Mucosa of rectum (tissue), 2 donors: ENCODE measurements around the gene CD22.

Experiments
- H3K27ac ChIP-seq, 2 donors: one replicate each; pipeline ENCODE4 v1.7.0; 2013; ENCODE audit warnings: inconsistent platforms in 2 of 2, low read depth in 2 of 2, low read length in 2 of 2
- H3K27me3 ChIP-seq, 2 donors: one replicate each; pipeline ENCODE4 v1.7.0; 2013; ENCODE audit warnings: low read length in 2 of 2; ENCODE audit not compliant: control insufficient read depth in 2 of 2, insufficient read depth in 2 of 2
- H3K36me3 ChIP-seq, 2 donors: one replicate each; pipeline ENCODE4 v1.7.0; 2013; ENCODE audit warnings: low read length in 2 of 2; ENCODE audit not compliant: control insufficient read depth in 2 of 2, insufficient read depth in 2 of 2
- H3K4me1 ChIP-seq, 2 donors: one replicate each; pipeline ENCODE4 v1.7.0; 2013; ENCODE audit warnings: low read length in 2 of 2, mild to moderate bottlenecking in 1 of 2; ENCODE audit not compliant: control insufficient read depth in 2 of 2, insufficient read depth in 2 of 2
- H3K4me3 ChIP-seq, 2 donors: one replicate each; pipeline ENCODE4 v1.7.0; 2013; ENCODE audit warnings: low read length in 2 of 2
- H3K9ac ChIP-seq, 2 donors: one replicate each; pipeline ENCODE4 v1.7.0; 2013; ENCODE audit warnings: low read length in 2 of 2, low read depth in 1 of 2, mild to moderate bottlenecking in 1 of 2
- H3K9me3 ChIP-seq, 2 donors: one replicate each; pipeline ENCODE4 v1.7.0; 2013; ENCODE audit warnings: low read length in 2 of 2; ENCODE audit not compliant: control insufficient read depth in 2 of 2
- donor health status: healthy.
- donor health status: Normal muscosa, but diverticular disease.

Gene CD22

GRCh38 chr19:35348911-35349611 is 20.1 kb downstream of the CD22 start:
- Histone ChIP-seq H3K9me3 (no peaks in the 10 kb centered on the region), H3K4me1 (peaks cover 0 to 2% of the 10 kb centered on the region in 2 donors), H3K9ac (no peak overlapping the region), H3K27me3 (peaks cover 0 to 4% of the 10 kb centered on the region in 2 donors), H3K27ac (no peak overlapping the region), H3K36me3 (no peaks in the 10 kb centered on the region), H3K4me3 (no peak overlapping the region)

GRCh38 chr19:35349614-35350521 is 20.9 kb downstream of the CD22 start:
- Histone ChIP-seq H3K4me3 (no peak overlapping the region), H3K9ac (no peak overlapping the region), H3K9me3 (no peaks in the 10 kb centered on the region), H3K27me3 (peaks cover 0 to 2% of the 10 kb centered on the region in 2 donors), H3K27ac (no peak overlapping the region), H3K4me1 (peaks cover 0 to 2% of the 10 kb centered on the region in 2 donors), H3K36me3 (no peaks in the 10 kb centered on the region)

GRCh38 chr19:35350591-35350990 is 21.6 kb downstream of the CD22 start:
- H3K4me1 ChIP-seq, result peaks cover 0 to 2% of the 10 kb centered on the region in 2 donors
- H3K27ac ChIP-seq, result no peak overlapping the region
- H3K9ac ChIP-seq, result no peak overlapping the region
- H3K4me3 ChIP-seq, result no peak overlapping the region
- no peaks in the 10 kb centered on the region for H3K36me3 ChIP-seq
- H3K9me3 ChIP-seq, result no peaks in the 10 kb centered on the region
- peaks cover 0 to 2% of the 10 kb centered on the region in 2 donors for H3K27me3 ChIP-seq

GRCh38 chr19:35351411-35352176 is 22.6 kb downstream of the CD22 start:
- peaks cover 0 to 2% of the 10 kb centered on the region in 2 donors for H3K27me3 ChIP-seq
- H3K4me1 ChIP-seq, result peaks cover 0 to 2% of the 10 kb centered on the region in 2 donors
- H3K36me3 ChIP-seq, result no peaks in the 10 kb centered on the region
- no peak overlapping the region for H3K9ac ChIP-seq
- no peak overlapping the region for H3K4me3 ChIP-seq
- no peaks in the 10 kb centered on the region for H3K9me3 ChIP-seq
- no peak overlapping the region for H3K27ac ChIP-seq

- H3K4me3 ChIP-seq, result no peak overlapping the region
- peaks cover 0 to 2% of the 10 kb centered on the region in 2 donors for H3K4me1 ChIP-seq
- peaks cover 0 to 2% of the 10 kb centered on the region in 2 donors for H3K27me3 ChIP-seq
- H3K9me3 ChIP-seq, result no peaks in the 10 kb centered on the region
- H3K9ac ChIP-seq, result no peak overlapping the region
- H3K36me3 ChIP-seq, result no peaks in the 10 kb centered on the region
- no peak overlapping the region for H3K27ac ChIP-seq
These were observed 23.1 kb downstream of the CD22 start for GRCh38 chr19:35352177-35352447.

- H3K27me3 ChIP-seq, result peaks cover 0 to 2% of the 10 kb centered on the region in 2 donors
- H3K4me3 ChIP-seq, result no peak overlapping the region
- H3K36me3 ChIP-seq, result no peaks in the 10 kb centered on the region
- no peak overlapping the region for H3K27ac ChIP-seq
- H3K4me1 ChIP-seq, result peaks cover 0 to 2% of the 10 kb centered on the region in 2 donors
- no peak overlapping the region for H3K9ac ChIP-seq
- H3K9me3 ChIP-seq, result no peaks in the 10 kb centered on the region
These were observed 23.7 kb downstream of the CD22 start for GRCh38 chr19:35352448-35353304.

- no peaks in the 10 kb centered on the region for H3K27me3 ChIP-seq
- H3K27ac ChIP-seq, result no peak overlapping the region
These were observed 24.6 kb downstream of the CD22 start for GRCh38 chr19:35353635-35354034.

GRCh38 chr19:35354898-35355297 is 25.9 kb downstream of the CD22 start:
- H3K4me3 ChIP-seq, result no peak overlapping the region
- H3K36me3 ChIP-seq, result no peaks in the 10 kb centered on the region
- no peaks in the 10 kb centered on the region for H3K27me3 ChIP-seq
- no peaks in the 10 kb centered on the region for H3K4me1 ChIP-seq
- no peak overlapping the region for H3K9ac ChIP-seq
- H3K27ac ChIP-seq, result no peak overlapping the region
- no peaks in the 10 kb centered on the region for H3K9me3 ChIP-seq

More at GRCh38 chr19:35353635-35354034, 24.6 kb downstream of the CD22 start:
- Histone ChIP-seq H3K4me1 (no peaks in the 10 kb centered on the region), H3K4me3 (no peak overlapping the region), H3K9ac (no peak overlapping the region), H3K9me3 (no peaks in the 10 kb centered on the region), H3K36me3 (no peaks in the 10 kb centered on the region)

- Histone ChIP-seq H3K9me3 (no peaks in the 10 kb centered on the region), H3K4me1 (no peaks in the 10 kb centered on the region), H3K36me3 (no peaks in the 10 kb centered on the region), H3K9ac (no peak overlapping the region), H3K27ac (no peak overlapping the region), H3K4me3 (no peak overlapping the region), H3K27me3 (no peaks in the 10 kb centered on the region)
These were observed 26.9 kb downstream of the CD22 start for GRCh38 chr19:35355791-35356460.
